Osteocyte (in vitro differentiated cells): Measurements from ENCODE around the gene TMEM232. TPM values are rescaled to one million over a fixed set of nuclear protein-coding genes. Genes with fewer than 3 reads are reported as not detected.

Experiments used
- DNase-seq: peaks from one replicate; pipeline ENCODE4 v3.0.0; 2021; ENCODE audit warnings: mixed read lengths; ENCODE audit not compliant: unreplicated experiment; ENCODE audit errors: extremely low spot score
- H3K27ac Mint-ChIP-seq: one replicate; pipeline ENCODE4 v1.8.0; 2021; ENCODE audit warnings: mild to moderate bottlenecking, mixed read lengths; ENCODE audit not compliant: unreplicated experiment
- H3K27me3 Mint-ChIP-seq: one replicate; pipeline ENCODE4 v1.8.0; 2021; ENCODE audit warnings: mixed read lengths; ENCODE audit not compliant: unreplicated experiment
- H3K36me3 Mint-ChIP-seq: one replicate; pipeline ENCODE4 v1.8.0; 2021; ENCODE audit warnings: mixed read lengths; ENCODE audit not compliant: unreplicated experiment
- H3K4me1 Mint-ChIP-seq: one replicate; pipeline ENCODE4 v1.8.0; 2021; ENCODE audit warnings: mixed read lengths; ENCODE audit not compliant: unreplicated experiment
- H3K4me3 Mint-ChIP-seq: one replicate; pipeline ENCODE4 v1.8.0; 2021; ENCODE audit warnings: mild to moderate bottlenecking, moderate library complexity, mixed read lengths; ENCODE audit not compliant: unreplicated experiment
- H3K9me3 Mint-ChIP-seq: one replicate; pipeline ENCODE4 v1.8.0; 2021; ENCODE audit warnings: mixed read lengths; ENCODE audit not compliant: unreplicated experiment
- total RNA-seq: library from RNA; stranded (reverse); gene quantifications from 2 replicates; pipeline ENCODE4 v1.2.1, GENCODE V29; 2021
- TF ChIP-seq, protein P1 (sequence below): fragments of 200-600 bp; sonication (generic); IDR thresholded peaks from 2 replicates; pipeline ENCODE4 v1.5.0; 2021; ENCODE audit warnings: antibody characterized with exemption, mild to moderate bottlenecking, moderate library complexity

TMEM232 gene
- total RNA-seq, 1 donor from 2014 or later = 3.5 TPM

DNA sequence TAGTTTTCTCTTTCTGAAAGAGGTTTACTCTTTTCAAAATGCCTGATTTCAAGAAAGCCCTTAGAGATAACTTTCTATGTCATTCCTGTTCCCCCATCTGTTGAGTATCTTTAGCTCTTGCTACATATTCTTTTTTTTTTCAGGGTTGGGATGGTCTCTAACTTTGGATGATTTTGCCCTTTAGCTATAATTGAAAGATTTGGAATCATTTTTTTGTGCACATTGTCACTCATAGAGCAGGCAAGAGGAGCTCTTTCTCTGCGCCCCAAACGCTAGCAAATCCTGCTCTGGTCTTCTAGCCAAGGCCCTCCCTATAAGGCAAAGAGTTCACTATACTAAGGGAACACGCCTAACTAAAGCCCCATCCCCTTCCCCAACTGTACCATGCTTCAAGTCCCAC lies 316.9 kb downstream of the TMEM232 start:
- Mint-ChIP-seq H3K36me3 (no peaks in the 10 kb centered on the region), H3K4me3 (no peak overlapping the region), H3K9me3 (peaks cover 5% of the 10 kb centered on the region), H3K27ac (no peak overlapping the region), H3K27me3 (no peaks in the 10 kb centered on the region), H3K4me1 (peaks cover 4% of the 10 kb centered on the region)
- TF ChIP-seq, protein P1, sequence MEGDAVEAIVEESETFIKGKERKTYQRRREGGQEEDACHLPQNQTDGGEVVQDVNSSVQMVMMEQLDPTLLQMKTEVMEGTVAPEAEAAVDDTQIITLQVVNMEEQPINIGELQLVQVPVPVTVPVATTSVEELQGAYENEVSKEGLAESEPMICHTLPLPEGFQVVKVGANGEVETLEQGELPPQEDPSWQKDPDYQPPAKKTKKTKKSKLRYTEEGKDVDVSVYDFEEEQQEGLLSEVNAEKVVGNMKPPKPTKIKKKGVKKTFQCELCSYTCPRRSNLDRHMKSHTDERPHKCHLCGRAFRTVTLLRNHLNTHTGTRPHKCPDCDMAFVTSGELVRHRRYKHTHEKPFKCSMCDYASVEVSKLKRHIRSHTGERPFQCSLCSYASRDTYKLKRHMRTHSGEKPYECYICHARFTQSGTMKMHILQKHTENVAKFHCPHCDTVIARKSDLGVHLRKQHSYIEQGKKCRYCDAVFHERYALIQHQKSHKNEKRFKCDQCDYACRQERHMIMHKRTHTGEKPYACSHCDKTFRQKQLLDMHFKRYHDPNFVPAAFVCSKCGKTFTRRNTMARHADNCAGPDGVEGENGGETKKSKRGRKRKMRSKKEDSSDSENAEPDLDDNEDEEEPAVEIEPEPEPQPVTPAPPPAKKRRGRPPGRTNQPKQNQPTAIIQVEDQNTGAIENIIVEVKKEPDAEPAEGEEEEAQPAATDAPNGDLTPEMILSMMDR = no peak
- DNase-seq = no peak

DNA sequence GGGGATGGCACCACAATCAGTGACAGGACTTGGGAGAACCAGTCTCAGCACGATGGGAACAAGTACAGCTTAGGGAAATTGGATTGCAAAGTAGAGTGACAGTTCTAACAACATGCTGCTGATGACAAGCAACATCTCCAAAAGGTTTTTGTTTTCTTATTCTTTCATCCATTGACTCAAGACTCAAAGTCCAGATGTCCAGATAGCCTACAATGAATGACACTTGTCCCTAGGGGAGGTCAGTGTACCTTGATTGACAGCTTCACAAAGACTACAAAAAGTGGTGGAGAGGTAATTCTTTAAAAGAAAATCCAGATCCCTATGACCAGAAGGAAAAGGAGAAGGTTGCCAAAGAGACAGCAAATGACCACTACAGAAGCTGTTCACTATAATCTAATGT lies 323.9 kb downstream of the TMEM232 start:
- Mint-ChIP-seq H3K9me3 (peaks cover 4% of the 10 kb centered on the region), H3K4me3 (no peak overlapping the region), H3K36me3 (no peaks in the 10 kb centered on the region), H3K4me1 (peaks cover 4% of the 10 kb centered on the region), H3K27me3 (no peaks in the 10 kb centered on the region), H3K27ac (no peak overlapping the region)
- DNase-seq = no peak
- TF ChIP-seq, protein P1 = no peak

DNA sequence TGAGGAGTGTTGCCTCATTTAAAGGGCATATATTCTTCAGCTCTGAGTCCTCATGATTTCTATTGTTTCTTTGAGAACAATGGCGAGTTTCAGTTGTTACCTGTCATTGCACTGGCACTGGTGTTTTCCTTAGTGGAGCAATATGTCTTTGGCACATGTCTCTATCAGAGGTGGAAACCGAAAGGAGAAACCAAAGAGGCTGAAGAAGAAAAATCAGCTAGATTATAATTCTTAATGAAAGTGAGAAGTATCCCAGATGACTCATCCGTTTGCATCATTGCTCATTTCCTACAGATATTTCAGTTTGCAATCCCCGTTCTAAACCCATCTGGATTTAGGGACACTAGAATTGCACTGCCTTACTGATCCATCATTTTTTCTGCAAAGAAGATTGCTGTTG lies 324.6 kb downstream of the TMEM232 start:
- TF ChIP-seq, protein P1 = no peak
- no peak for DNase-seq
- Mint-ChIP-seq H3K9me3 (peaks cover 4% of the 10 kb centered on the region), H3K36me3 (no peaks in the 10 kb centered on the region), H3K4me1 (peaks cover 4% of the 10 kb centered on the region), H3K4me3 (no peak overlapping the region), H3K27ac (no peak overlapping the region), H3K27me3 (no peaks in the 10 kb centered on the region)

DNA sequence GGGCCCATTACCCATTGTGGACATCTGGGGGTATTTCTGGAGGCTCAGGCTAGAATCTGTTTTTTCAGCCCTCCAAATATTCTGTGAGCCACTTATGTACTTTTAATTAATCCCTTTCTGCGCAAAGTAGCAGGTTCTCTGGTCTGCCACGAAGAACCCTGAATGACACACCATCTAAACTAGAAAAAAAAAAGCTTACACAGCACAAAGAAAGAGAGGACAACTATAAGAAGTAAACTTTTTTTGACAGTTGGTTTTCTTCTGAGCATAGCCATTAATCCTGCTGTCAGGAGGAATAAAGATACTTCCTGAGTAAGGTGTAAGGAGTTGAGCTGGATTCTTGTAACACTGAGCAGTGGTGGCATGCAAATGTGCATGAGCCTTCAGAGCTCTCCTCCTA lies 327.5 kb downstream of the TMEM232 start:
- H3K27me3 Mint-ChIP-seq = no peaks in the 10 kb centered on the region
- H3K27ac Mint-ChIP-seq = no peak overlapping the region
- peaks cover 4% of the 10 kb centered on the region for H3K9me3 Mint-ChIP-seq
- no peak for DNase-seq
- peaks cover 4% of the 10 kb centered on the region for H3K4me1 Mint-ChIP-seq
- H3K36me3 Mint-ChIP-seq = no peaks in the 10 kb centered on the region
- TF ChIP-seq, protein P1 = no peak
- no peak overlapping the region for H3K4me3 Mint-ChIP-seq

DNA sequence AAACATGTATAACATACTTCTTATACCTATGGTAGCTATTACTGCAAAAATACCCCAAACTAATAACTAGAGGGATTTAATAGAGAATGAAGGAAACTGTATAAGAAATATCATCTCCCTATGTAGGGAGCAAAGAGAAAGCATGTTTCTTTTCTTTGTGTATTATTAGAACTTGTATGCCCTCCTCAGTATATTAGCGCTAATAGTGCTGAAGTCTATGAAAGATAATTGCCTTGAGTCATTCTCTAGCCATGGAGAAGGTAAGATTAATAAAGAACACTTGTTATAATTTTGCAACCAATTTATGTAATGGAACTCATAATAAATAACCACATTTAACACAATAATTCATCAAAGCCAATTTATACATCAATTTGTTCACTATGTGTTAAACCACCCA lies 329.2 kb downstream of the TMEM232 start:
- no peak for DNase-seq
- Mint-ChIP-seq H3K36me3 (no peaks in the 10 kb centered on the region), H3K9me3 (peaks cover under 1% of the 10 kb centered on the region), H3K4me3 (no peak overlapping the region), H3K27me3 (no peaks in the 10 kb centered on the region), H3K4me1 (peaks cover 4% of the 10 kb centered on the region), H3K27ac (no peak overlapping the region)
- TF ChIP-seq, protein P1 = no peak
